Fibroblast of the aortic adventitia (primary cell): ENCODE data around the gene WDPCP. TPM values are rescaled to one million over a fixed set of nuclear protein-coding genes. Genes with fewer than 3 reads are reported as not detected.

ENCODE experiments used
- DNase-seq: peaks from one replicate; pipeline ENCODE4 v3.0.0-alpha.2; 2010; ENCODE audit warnings: low read depth
- H3K4me3 ChIP-seq: 2 replicates; pipeline ENCODE4 v1.5.1; 2011; ENCODE audit warnings: low read depth, mild to moderate bottlenecking, control low read depth, low read length, moderate library complexity
- total RNA-seq: library from RNA; depleted of rRNA; stranded (reverse); fragments of >200 nt; gene quantifications from 2 replicates; pipeline ENCODE4 v1.2.3, GENCODE V29; 2012; ENCODE audit warnings: low replicate concordance
- TF ChIP-seq, protein P1 (sequence below): IDR thresholded peaks from 2 replicates; pipeline ENCODE4 v1.5.1; 2011; ENCODE audit warnings: mild to moderate bottlenecking, low read length, control low read depth, inconsistent platforms; ENCODE audit not compliant: insufficient read depth

Gene WDPCP
- total RNA-seq, 1 donor: 12.4 TPM

DNA sequence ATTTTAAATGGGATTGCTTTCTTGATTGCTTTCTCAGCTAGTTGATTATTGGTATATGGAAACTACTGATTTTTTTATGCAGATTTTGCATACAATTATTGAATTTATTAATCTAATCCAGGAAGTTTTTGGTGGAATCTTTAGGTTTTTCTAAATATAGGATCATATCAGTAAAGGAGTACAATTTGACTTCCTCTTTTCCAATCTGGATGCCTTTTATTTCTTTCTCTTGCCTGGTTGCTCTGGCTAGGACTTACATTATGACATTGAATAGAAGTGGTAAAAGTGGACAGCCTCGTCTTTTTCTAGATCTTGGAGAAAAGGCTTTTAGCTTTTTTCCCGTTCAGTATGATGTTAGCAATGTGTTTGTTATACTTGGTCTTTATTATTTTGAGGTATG lies 486.3 kb downstream of the WDPCP start:
- TF ChIP-seq, protein P1, sequence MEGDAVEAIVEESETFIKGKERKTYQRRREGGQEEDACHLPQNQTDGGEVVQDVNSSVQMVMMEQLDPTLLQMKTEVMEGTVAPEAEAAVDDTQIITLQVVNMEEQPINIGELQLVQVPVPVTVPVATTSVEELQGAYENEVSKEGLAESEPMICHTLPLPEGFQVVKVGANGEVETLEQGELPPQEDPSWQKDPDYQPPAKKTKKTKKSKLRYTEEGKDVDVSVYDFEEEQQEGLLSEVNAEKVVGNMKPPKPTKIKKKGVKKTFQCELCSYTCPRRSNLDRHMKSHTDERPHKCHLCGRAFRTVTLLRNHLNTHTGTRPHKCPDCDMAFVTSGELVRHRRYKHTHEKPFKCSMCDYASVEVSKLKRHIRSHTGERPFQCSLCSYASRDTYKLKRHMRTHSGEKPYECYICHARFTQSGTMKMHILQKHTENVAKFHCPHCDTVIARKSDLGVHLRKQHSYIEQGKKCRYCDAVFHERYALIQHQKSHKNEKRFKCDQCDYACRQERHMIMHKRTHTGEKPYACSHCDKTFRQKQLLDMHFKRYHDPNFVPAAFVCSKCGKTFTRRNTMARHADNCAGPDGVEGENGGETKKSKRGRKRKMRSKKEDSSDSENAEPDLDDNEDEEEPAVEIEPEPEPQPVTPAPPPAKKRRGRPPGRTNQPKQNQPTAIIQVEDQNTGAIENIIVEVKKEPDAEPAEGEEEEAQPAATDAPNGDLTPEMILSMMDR: no peak
- H3K4me3 ChIP-seq: no peak overlapping the region
- no peak for DNase-seq

DNA sequence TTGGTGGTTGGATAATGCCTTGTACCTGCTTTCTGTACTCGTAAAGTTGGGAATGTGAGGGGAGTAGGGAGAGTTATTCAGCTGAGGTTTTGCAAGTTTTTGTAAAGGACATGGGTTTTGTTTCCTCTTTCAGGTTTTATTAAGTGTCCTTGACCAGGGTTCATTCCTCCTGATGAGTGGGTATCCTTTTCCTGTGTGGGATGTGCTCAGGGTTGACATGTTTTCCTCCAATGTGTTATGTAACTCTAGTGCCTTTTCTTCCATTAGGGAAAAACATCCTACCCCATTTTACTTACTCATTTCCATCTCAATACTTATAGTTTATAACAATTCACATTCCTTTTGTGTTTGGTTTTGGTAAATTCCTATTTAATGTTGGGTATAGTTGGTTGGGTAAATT lies 489.2 kb downstream of the WDPCP start:
- H3K4me3 ChIP-seq: no peak overlapping the region
- TF ChIP-seq, protein P1: no peak
- DNase-seq: no peak

- TF ChIP-seq, protein P1: no peak
- H3K4me3 ChIP-seq: no peak overlapping the region
- no peak for DNase-seq
These were observed 491.8 kb downstream of the WDPCP start for GRCh38 chr2:63096491-63096890.

DNA sequence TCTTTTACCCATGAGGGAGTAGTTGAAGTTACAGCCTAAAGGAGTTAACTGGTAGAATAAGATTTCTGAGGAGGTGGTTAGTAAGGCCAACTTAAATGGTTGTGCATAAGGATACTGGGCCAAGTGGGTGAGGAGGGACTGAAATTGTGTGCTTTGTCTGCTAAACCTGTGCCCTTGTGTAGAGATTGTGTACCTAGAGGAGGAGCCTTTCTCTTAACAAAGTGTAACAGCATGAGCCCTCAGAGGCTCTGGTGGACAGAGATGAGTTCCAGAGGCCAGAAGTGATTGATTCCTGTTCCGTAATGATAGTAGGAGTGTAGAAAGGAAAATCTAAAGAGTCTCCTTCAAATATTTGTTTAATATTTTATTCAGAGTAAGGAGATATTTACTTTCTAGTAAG lies 494.8 kb downstream of the WDPCP start:
- no peak for DNase-seq
- TF ChIP-seq, protein P1: no peak
- H3K4me3 ChIP-seq: no peak overlapping the region

DNA sequence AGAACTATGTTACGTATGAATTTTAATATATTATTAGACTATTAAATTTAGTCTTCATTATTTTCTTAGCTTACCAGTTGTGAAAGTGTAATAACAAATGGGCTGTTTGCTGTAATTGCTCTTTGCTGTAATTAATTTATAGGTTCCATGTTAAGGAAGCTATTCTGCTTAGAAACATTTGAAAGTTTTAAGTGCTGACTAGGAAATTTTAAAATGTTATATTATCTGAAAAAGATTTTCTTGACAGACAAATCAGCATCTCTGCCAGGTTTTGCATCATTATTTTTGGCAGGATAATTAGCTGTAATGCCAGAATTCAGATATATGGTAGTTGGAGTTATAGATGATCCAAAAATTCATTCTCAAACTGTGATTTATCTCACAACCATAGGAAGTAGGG lies 495.4 kb downstream of the WDPCP start:
- DNase-seq: no peak
- H3K4me3 ChIP-seq: no peak overlapping the region
- TF ChIP-seq, protein P1: no peak

- H3K4me3 ChIP-seq: no peak overlapping the region
- DNase-seq: no peak
These were observed 495.9 kb downstream of the WDPCP start for GRCh38 chr2:63092401-63092800.

GRCh38 chr2:63086687-63087086 lies 501.6 kb downstream of the WDPCP start:
- TF ChIP-seq, protein P1: no peak
- H3K4me3 ChIP-seq: no peak overlapping the region
- no peak for DNase-seq

More at GRCh38 chr2:63092401-63092800, 495.9 kb downstream of the WDPCP start:
- TF ChIP-seq, protein P1: no peak
